PC-3 (cell line): ENCODE data around the gene DUSP2. TPM values are rescaled to one million over a fixed set of nuclear protein-coding genes. Genes with fewer than 3 reads are reported as not detected.

ENCODE experiments used
- ATAC-seq: fragments of 200-7000 bp; cut with Tn5 transposase; 2 replicates; pipeline ENCODE4 v1.9.1; 2020; ENCODE audit warnings: mild to moderate bottlenecking, moderate library complexity
- BruUV-seq: library from RNA; stranded (reverse); fragments of 400-500 nt; replicated peaks from 2 replicates; lab custom pipeline; 2021; lab: Mats Ljungman, UMichigan
- CTCF ChIA-PET: fragments of 300-600 bp; sonication (Branson Sonifier 250); formaldehyde crosslinking; loops from one replicate; lab custom pipeline; 2022; ENCODE audit warnings: antibody characterized with exemption; lab: Charles Lee
- POLR2A ChIA-PET: fragments of 300-600 bp; sonication (Branson Sonifier 250); formaldehyde crosslinking; loops from one replicate; lab custom pipeline; 2022; ENCODE audit warnings: antibody characterized with exemption; ENCODE audit not compliant: unreplicated experiment; lab: Charles Lee
- DNase-seq: peaks from one replicate; pipeline ENCODE4 v3.0.0-alpha.2; 2015
- H2AFZ ChIP-seq: fragments of 300-600 bp; sonication (generic); 2 replicates; pipeline ENCODE4 v1.6.0; 2016; ENCODE audit warnings: antibody characterized with exemption, low read length
- H3F3A ChIP-seq: fragments of 300-600 bp; sonication (generic); one replicate; pipeline ENCODE4 v1.6.0; 2017; ENCODE audit warnings: antibody characterized with exemption, low read length, control low read depth, mild to moderate bottlenecking; ENCODE audit not compliant: unreplicated experiment
- H3K27ac ChIP-seq: fragments of 300-600 bp; sonication (generic); 2 replicates; pipeline ENCODE4 v1.5.1; 2016; ENCODE audit warnings: mild to moderate bottlenecking, low read length
- H3K27me3 ChIP-seq: fragments of 300-600 bp; sonication (generic); 2 replicates; pipeline ENCODE4 v1.6.1; 2016; ENCODE audit warnings: low read length, mixed read lengths
- H3K36me3 ChIP-seq: fragments of 300-600 bp; sonication (generic); 2 replicates; pipeline ENCODE4 v1.6.1; 2016; ENCODE audit warnings: low read depth, mixed run types, low read length, mixed read lengths
- H3K4me1 ChIP-seq: fragments of 300-600 bp; sonication (generic); 2 replicates; pipeline ENCODE4 v1.5.1; 2016; ENCODE audit warnings: low read length; ENCODE audit not compliant: insufficient read depth
- H3K4me2 ChIP-seq: fragments of 300-600 bp; sonication (generic); 2 replicates; pipeline ENCODE4 v1.6.0; 2016; ENCODE audit warnings: low read length
- H3K4me3 ChIP-seq: fragments of 300-600 bp; sonication (generic); 2 replicates; pipeline ENCODE4 v1.5.1; 2016; ENCODE audit warnings: mild to moderate bottlenecking, low read length, mixed read lengths
- H3K79me2 ChIP-seq: fragments of 300-600 bp; sonication (generic); 2 replicates; pipeline ENCODE4 v1.6.1; 2017; ENCODE audit warnings: low read length, mixed read lengths
- H3K9ac ChIP-seq: fragments of 300-600 bp; sonication (generic); 2 replicates; pipeline ENCODE4 v1.6.0; 2016; ENCODE audit warnings: mild to moderate bottlenecking, low read length
- H3K9me2 ChIP-seq: fragments of 300-600 bp; sonication (generic); replicated peaks from 2 replicates; pipeline ENCODE4 v1.6.1; 2016; ENCODE audit warnings: mixed run types, low read length, mixed read lengths
- H3K9me3 ChIP-seq: fragments of 300-600 bp; sonication (generic); 2 replicates; pipeline ENCODE4 v1.6.1; 2016; ENCODE audit warnings: low read length, mixed read lengths
- H4K20me1 ChIP-seq: fragments of 300-600 bp; sonication (generic); 2 replicates; pipeline ENCODE4 v1.6.1; 2016; ENCODE audit warnings: low read length, mixed read lengths
- CTCF ChIP-seq: fragments of 300-600 bp; sonication (generic); conservative IDR thresholded peaks from 2 replicates; pipeline ENCODE4 v1.5.1; 2017; ENCODE audit warnings: antibody characterized with exemption, low read depth, mild to moderate bottlenecking, low read length
- EZH2 ChIP-seq: fragments of 300-600 bp; sonication (generic); IDR thresholded peaks from one replicate; pipeline ENCODE4 v1.6.1; 2017; ENCODE audit warnings: antibody characterized with exemption, mild to moderate bottlenecking, low read length; ENCODE audit not compliant: unreplicated experiment
- EZH2phosphoT487 ChIP-seq: fragments of 300-600 bp; sonication (generic); IDR thresholded peaks from 2 replicates; pipeline ENCODE4 v1.6.1; 2018; ENCODE audit warnings: mild to moderate bottlenecking, antibody characterized with exemption, low read length, borderline replicate concordance
- intact Hi-C: fragments of 100-400 bp; cut with micrococcal nuclease; formaldehyde crosslinking; loops from 2 replicates; pipeline ENCODE4 v1.9.0; 2023
- total RNA-seq: library from RNA; depleted of rRNA; stranded (reverse); fragments of >200 nt; gene quantifications from 2 replicates; pipeline ENCODE4 v1.2.3, GENCODE V29; 2014

Gene DUSP2
- total RNA-seq, 1 experiment from 2014 or later: 6.9 TPM

GRCh38 chr2:96158554-96158940, 13.3 kb upstream of the DUSP2 start:
- Histone ChIP-seq H3K4me2 (no peak overlapping the region), H3K9ac (no peak overlapping the region), H3K36me3 (no peaks in the 10 kb centered on the region), H2AFZ (no peak overlapping the region), H4K20me1 (no peaks in the 10 kb centered on the region), H3K9me3 (no peaks in the 10 kb centered on the region), H3K27me3 (no peaks in the 10 kb centered on the region), H3F3A (no peaks in the 10 kb centered on the region), H3K4me1 (no peaks in the 10 kb centered on the region), H3K79me2 (no peaks in the 10 kb centered on the region), H3K9me2 (no peaks in the 10 kb centered on the region), H3K4me3 (no peak overlapping the region), H3K27ac (no peak overlapping the region)
- intact Hi-C loops: no loop called here
- no peak for ATAC-seq
- TF ChIP-seq CTCF (no peak), EZH2 (no peak), EZH2phosphoT487 (no peak)
- DNase-seq: no peak
- BruUV-seq: no TSS peak
- POLR2A ChIA-PET: no interaction called here
- CTCF ChIA-PET: no interaction called here

- no peak for ATAC-seq
- Histone ChIP-seq H3K9me3 (no peaks in the 10 kb centered on the region), H2AFZ (no peak overlapping the region), H3K79me2 (no peaks in the 10 kb centered on the region), H3K27ac (no peak overlapping the region), H3K9ac (no peak overlapping the region), H3K4me1 (no peaks in the 10 kb centered on the region), H3F3A (no peaks in the 10 kb centered on the region), H3K27me3 (no peaks in the 10 kb centered on the region), H4K20me1 (no peaks in the 10 kb centered on the region), H3K4me3 (no peak overlapping the region), H3K9me2 (no peaks in the 10 kb centered on the region), H3K4me2 (no peak overlapping the region), H3K36me3 (no peaks in the 10 kb centered on the region)
- BruUV-seq: no TSS peak
- CTCF ChIA-PET: no interaction called here
- no peak for DNase-seq
- no peak for TF ChIP-seq CTCF
- POLR2A ChIA-PET: no interaction called here
- intact Hi-C loops: no loop called here
These were observed 12.7 kb upstream of the DUSP2 start for GRCh38 chr2:96157649-96158553.

- no peak for ATAC-seq
- no peak overlapping the region for H3K27ac ChIP-seq
- H3K4me2 ChIP-seq: no peak overlapping the region
- no peak for DNase-seq
- intact Hi-C loops: no loop called here
- no peak overlapping the region for H2AFZ ChIP-seq
- ChIA-PET POLR2A (no interaction called here), CTCF (no interaction called here)
- no peaks in the 10 kb centered on the region for H4K20me1 ChIP-seq
- BruUV-seq: no TSS peak
- H3K36me3 ChIP-seq: no peaks in the 10 kb centered on the region
- H3K9me2 ChIP-seq: no peaks in the 10 kb centered on the region
- H3K9me3 ChIP-seq: no peaks in the 10 kb centered on the region
- no peaks in the 10 kb centered on the region for H3K4me1 ChIP-seq
- H3K9ac ChIP-seq: no peak overlapping the region
- no peaks in the 10 kb centered on the region for H3F3A ChIP-seq
- H3K4me3 ChIP-seq: no peak overlapping the region
- TF ChIP-seq CTCF (no peak), EZH2 (no peak), EZH2phosphoT487 (no peak)
- H3K79me2 ChIP-seq: no peaks in the 10 kb centered on the region
- no peaks in the 10 kb centered on the region for H3K27me3 ChIP-seq
These were observed 11.8 kb upstream of the DUSP2 start for GRCh38 chr2:96156926-96157648.
